ENCODE data around the gene SH2B3.

Gene SH2B3

GRCh38 chr12:111429828-111430432 is 24.2 kb downstream of the SH2B3 start:
- no peak for DNase-seq

- DNase-seq = no peak
Measured at GRCh38 chr12:111430433-111431353, 25.0 kb downstream of the SH2B3 start.

- no peak for DNase-seq
Measured at GRCh38 chr12:111431772-111432171, 26.0 kb downstream of the SH2B3 start.

- no peak for DNase-seq
Measured at GRCh38 chr12:111434049-111434448, 28.3 kb downstream of the SH2B3 start.

GRCh38 chr12:111434680-111435338 is 29.1 kb downstream of the SH2B3 start:
- DNase-seq = peak; percentile 59

GRCh38 chr12:111435661-111436201 is 30.0 kb downstream of the SH2B3 start:
- no peak for DNase-seq

- no peak for DNase-seq
Measured at GRCh38 chr12:111436266-111436665, 30.5 kb downstream of the SH2B3 start.

- no peak for DNase-seq
Measured at GRCh38 chr12:111436811-111437210, 31.1 kb downstream of the SH2B3 start.

- peak; percentile 87 for DNase-seq
Measured at GRCh38 chr12:111437816-111438454, 32.2 kb downstream of the SH2B3 start.

- DNase-seq = peak; percentile 87
Measured at GRCh38 chr12:111438481-111438880, 32.8 kb downstream of the SH2B3 start.

GRCh38 chr12:111439657-111440151 is 34.0 kb downstream of the SH2B3 start:
- no peak for DNase-seq

GRCh38 chr12:111440152-111440551 is 34.4 kb downstream of the SH2B3 start:
- no peak for DNase-seq

GRCh38 chr12:111440631-111441030 is 34.9 kb downstream of the SH2B3 start:
- no peak for DNase-seq

GRCh38 chr12:111441107-111441928 is 35.6 kb downstream of the SH2B3 start:
- no peak for DNase-seq

GRCh38 chr12:111442301-111443045 is 36.8 kb downstream of the SH2B3 start:
- no peak for DNase-seq

- no peak for DNase-seq
Measured at GRCh38 chr12:111443086-111443485, 37.4 kb downstream of the SH2B3 start.

GRCh38 chr12:111443586-111443985 is 37.9 kb downstream of the SH2B3 start:
- peak; percentile 54 for DNase-seq

GRCh38 chr12:111444314-111444924 is 38.7 kb downstream of the SH2B3 start:
- peak; percentile 50 for DNase-seq

- DNase-seq = peak; percentile 98
Measured at GRCh38 chr12:111444925-111445725, 39.4 kb downstream of the SH2B3 start.

Measured in MV-4-11 (cell line).